SK-N-SH treated with all-trans-retinoic acid at 6 μM for 48 hours (cell line): Measurements from ENCODE around the gene STPG2.

Source experiments
- ATAC-seq: fragments of 200-7000 bp; cut with Tn5 transposase; 3 replicates; pipeline ENCODE4 v1.9.1; 2020; ENCODE audit warnings: mild to moderate bottlenecking, moderate library complexity
- ARNTL ChIP-seq: fragments of 450-650 bp; formaldehyde crosslinking; IDR thresholded peaks from 2 replicates; pipeline ENCODE4 v1.5.0; 2020; ENCODE audit warnings: low read depth, mild to moderate bottlenecking, moderate library complexity, borderline replicate concordance
- BACH2 ChIP-seq: fragments of 250-450 bp; sonication (Bioruptor Pico); IDR thresholded peaks from 2 replicates; pipeline ENCODE4 v1.9.0; 2021; ENCODE audit warnings: mild to moderate bottlenecking, borderline replicate concordance
- CREB5 ChIP-seq: fragments of 250-450 bp; sonication (Bioruptor Pico); IDR thresholded peaks from 2 replicates; pipeline ENCODE4 v1.5.1; 2020; ENCODE audit warnings: low read depth, mild to moderate bottlenecking, moderate library complexity
- CSDC2 ChIP-seq: fragments of 250-450 bp; sonication (Bioruptor Pico); IDR thresholded peaks from 2 replicates; pipeline ENCODE4 v1.5.0; 2020; ENCODE audit warnings: mild to moderate bottlenecking, moderate library complexity
- GLIS3 ChIP-seq: fragments of 250-450 bp; sonication (Bioruptor Pico); IDR thresholded peaks from 2 replicates; pipeline ENCODE4 v1.5.0; 2020; ENCODE audit warnings: mild to moderate bottlenecking, moderate library complexity
- ISL1 ChIP-seq: fragments of 250-450 bp; sonication (Bioruptor Pico); IDR thresholded peaks from 2 replicates; pipeline ENCODE4 v2.1.2; 2022; ENCODE audit warnings: mild to moderate bottlenecking, moderate library complexity
- OSR1 ChIP-seq: fragments of 250-450 bp; sonication (Bioruptor Pico); IDR thresholded peaks from 2 replicates; pipeline ENCODE4 v1.8.0; 2022; ENCODE audit warnings: moderate library complexity, mild to moderate bottlenecking, inconsistent platforms
- PATZ1 ChIP-seq: fragments of 250-450 bp; sonication (Bioruptor Pico); IDR thresholded peaks from 2 replicates; pipeline ENCODE4 v1.8.0; 2020; ENCODE audit warnings: mild to moderate bottlenecking, moderate library complexity, borderline replicate concordance
- POU6F1 ChIP-seq: fragments of 250-450 bp; sonication (Bioruptor Pico); IDR thresholded peaks from 2 replicates; pipeline ENCODE4 v1.8.0; 2021; ENCODE audit warnings: low read depth, mild to moderate bottlenecking, moderate library complexity, borderline replicate concordance
- PPARA ChIP-seq: fragments of 250-450 bp; sonication (Bioruptor Pico); IDR thresholded peaks from 2 replicates; pipeline ENCODE4 v1.5.0; 2020; ENCODE audit warnings: mild to moderate bottlenecking, borderline replicate concordance
- RARB ChIP-seq: fragments of 250-450 bp; sonication (Bioruptor Pico); IDR thresholded peaks from 2 replicates; pipeline ENCODE4 v1.8.0; 2021; ENCODE audit warnings: mild to moderate bottlenecking, moderate library complexity
- SNAI2 ChIP-seq: fragments of 250-450 bp; sonication (Bioruptor Pico); IDR thresholded peaks from 2 replicates; pipeline ENCODE4 v1.5.0; 2020; ENCODE audit warnings: mild to moderate bottlenecking, moderate library complexity
- TCF4 ChIP-seq: fragments of 250-450 bp; sonication (Bioruptor Pico); IDR thresholded peaks from 2 replicates; pipeline ENCODE4 v1.8.0; 2021; ENCODE audit warnings: mild to moderate bottlenecking, moderate library complexity, borderline replicate concordance
- TOX ChIP-seq: fragments of 250-450 bp; sonication (Bioruptor Pico); IDR thresholded peaks from 2 replicates; pipeline ENCODE4 v1.8.0; 2021; ENCODE audit warnings: mild to moderate bottlenecking, moderate library complexity, borderline replicate concordance
- TSHZ2 ChIP-seq: fragments of 250-450 bp; sonication (Bioruptor Pico); IDR thresholded peaks from 2 replicates; pipeline ENCODE4 v1.5.0; 2020; ENCODE audit warnings: mild to moderate bottlenecking, moderate library complexity
- ZC3H10 ChIP-seq: fragments of 250-450 bp; sonication (Bioruptor Pico); IDR thresholded peaks from 2 replicates; pipeline ENCODE4 v1.5.1; 2021; ENCODE audit warnings: mild to moderate bottlenecking, moderate library complexity
- ZFP3 ChIP-seq: fragments of 250-450 bp; sonication (Bioruptor Pico); IDR thresholded peaks from 2 replicates; pipeline ENCODE4 v1.5.0; 2020; ENCODE audit warnings: mild to moderate bottlenecking, moderate library complexity
- ZFP30 ChIP-seq: fragments of 450-650 bp; formaldehyde crosslinking; IDR thresholded peaks from 2 replicates; pipeline ENCODE4 v1.5.0; 2022; ENCODE audit warnings: mild to moderate bottlenecking, moderate library complexity
- ZNF565 ChIP-seq: fragments of 450-650 bp; formaldehyde crosslinking; conservative IDR thresholded peaks from 2 replicates; pipeline ENCODE4 v1.5.0; 2020; ENCODE audit warnings: low read depth, mild to moderate bottlenecking, moderate library complexity
- ZNF70 ChIP-seq: fragments of 450-650 bp; formaldehyde crosslinking; IDR thresholded peaks from 2 replicates; pipeline ENCODE4 v1.5.0; 2020; ENCODE audit warnings: mild to moderate bottlenecking, moderate library complexity
- ZNF8 ChIP-seq: fragments of 450-650 bp; formaldehyde crosslinking; IDR thresholded peaks from 2 replicates; pipeline ENCODE4 v1.5.0; 2020; ENCODE audit warnings: mild to moderate bottlenecking, moderate library complexity

STPG2 gene

GRCh38 chr4:97691111-97691605 is 452.1 kb downstream of the STPG2 start:
- TF ChIP-seq CREB5 (CRISPR knock-in tag) (no peak), ZFP30 (CRISPR knock-in tag) (no peak), TCF4 (CRISPR knock-in tag) (no peak), PPARA (no peak), OSR1 (CRISPR knock-in tag) (no peak), ARNTL (no peak), RARB (CRISPR knock-in tag) (no peak), ISL1 (CRISPR knock-in tag) (no peak), ZC3H10 (no peak)
- ATAC-seq = no peak

- TF ChIP-seq TOX (CRISPR knock-in tag) (no peak), ZNF70 (no peak), SNAI2 (CRISPR knock-in tag) (no peak), TSHZ2 (CRISPR knock-in tag) (no peak), OSR1 (CRISPR knock-in tag) (no peak), GLIS3 (CRISPR knock-in tag) (no peak), ZNF8 (CRISPR knock-in tag) (no peak), ZC3H10 (no peak), CSDC2 (no peak), RARB (CRISPR knock-in tag) (no peak), POU6F1 (no peak), PATZ1 (CRISPR knock-in tag) (no peak), BACH2 (CRISPR knock-in tag) (no peak), ARNTL (no peak), CREB5 (CRISPR knock-in tag) (no peak), ZFP3 (CRISPR knock-in tag) (no peak), PPARA (no peak)
- no peak for ATAC-seq
These were observed 472.5 kb downstream of the STPG2 start for GRCh38 chr4:97670703-97671269.

GRCh38 chr4:97665553-97665952 is 477.7 kb downstream of the STPG2 start:
- TF ChIP-seq ISL1 (CRISPR knock-in tag) (no peak), ZC3H10 (no peak), ZNF565 (no peak), GLIS3 (CRISPR knock-in tag) (no peak), POU6F1 (no peak), ZNF70 (no peak)
- ATAC-seq = no peak
